GM13977 (cell line): ENCODE results near the gene PTS.

ENCODE experiments used
- DNase-seq: peaks from one replicate; pipeline ENCODE4 v3.0.0; 2012; ENCODE audit warnings: low spot score
- in situ Hi-C: fragments of 300-500 bp; cut with MboI; formaldehyde crosslinking; loops from one replicate; pipeline ENCODE4 v1.12.0; 2022; ENCODE audit warnings: low sequenced_read_pairs, low pct_unique_long_range_greater_than_20kb, mixed read lengths, inconsistent platforms; ENCODE audit not compliant: unreplicated experiment
- TF ChIP-seq, protein P1 (sequence below): IDR thresholded peaks from 2 replicates; pipeline ENCODE4 v1.5.1; 2012; ENCODE audit warnings: mild to moderate bottlenecking, control low read depth; ENCODE audit not compliant: insufficient read depth; ENCODE audit errors: extremely low read depth, missing control alignments

The PTS gene

DNA sequence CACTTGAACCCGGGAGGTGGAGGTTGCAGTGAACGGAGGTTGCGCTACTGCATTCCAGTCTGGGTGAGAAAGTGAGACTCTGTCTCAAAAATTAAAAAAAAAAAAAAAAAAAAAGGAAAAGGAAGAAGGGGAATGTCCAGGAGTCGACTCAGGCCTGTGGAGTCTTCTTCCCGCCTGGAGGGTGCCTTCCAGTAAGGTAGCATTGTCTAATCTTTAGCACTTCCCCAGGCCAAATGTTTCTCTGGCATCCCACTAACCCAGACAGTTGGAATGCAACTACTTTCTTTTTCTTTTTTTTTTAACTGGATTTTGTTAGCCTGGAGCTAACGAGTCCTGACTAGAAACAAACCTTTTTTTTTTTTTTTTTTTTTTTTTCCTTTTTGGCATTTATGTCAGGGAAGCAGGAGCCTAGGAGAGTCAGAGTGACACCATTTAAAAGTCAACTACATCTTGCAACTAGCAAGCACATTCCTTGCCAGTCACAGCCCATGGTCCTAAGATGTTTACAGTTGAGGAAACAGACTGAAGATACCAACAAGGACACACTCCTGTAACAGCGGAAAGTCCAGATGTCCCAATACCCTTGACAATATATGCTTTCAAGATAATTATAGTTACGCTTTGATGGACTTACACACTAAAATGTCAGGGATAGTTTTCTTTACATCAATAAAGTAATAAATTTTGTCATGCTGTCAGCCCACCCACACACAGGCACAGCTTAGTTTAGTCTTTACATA is 23.8 kb downstream of the PTS start:
- no peak for DNase-seq
- TF ChIP-seq, protein P1, sequence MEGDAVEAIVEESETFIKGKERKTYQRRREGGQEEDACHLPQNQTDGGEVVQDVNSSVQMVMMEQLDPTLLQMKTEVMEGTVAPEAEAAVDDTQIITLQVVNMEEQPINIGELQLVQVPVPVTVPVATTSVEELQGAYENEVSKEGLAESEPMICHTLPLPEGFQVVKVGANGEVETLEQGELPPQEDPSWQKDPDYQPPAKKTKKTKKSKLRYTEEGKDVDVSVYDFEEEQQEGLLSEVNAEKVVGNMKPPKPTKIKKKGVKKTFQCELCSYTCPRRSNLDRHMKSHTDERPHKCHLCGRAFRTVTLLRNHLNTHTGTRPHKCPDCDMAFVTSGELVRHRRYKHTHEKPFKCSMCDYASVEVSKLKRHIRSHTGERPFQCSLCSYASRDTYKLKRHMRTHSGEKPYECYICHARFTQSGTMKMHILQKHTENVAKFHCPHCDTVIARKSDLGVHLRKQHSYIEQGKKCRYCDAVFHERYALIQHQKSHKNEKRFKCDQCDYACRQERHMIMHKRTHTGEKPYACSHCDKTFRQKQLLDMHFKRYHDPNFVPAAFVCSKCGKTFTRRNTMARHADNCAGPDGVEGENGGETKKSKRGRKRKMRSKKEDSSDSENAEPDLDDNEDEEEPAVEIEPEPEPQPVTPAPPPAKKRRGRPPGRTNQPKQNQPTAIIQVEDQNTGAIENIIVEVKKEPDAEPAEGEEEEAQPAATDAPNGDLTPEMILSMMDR: no peak
- in situ Hi-C loops: no loop called here

DNA sequence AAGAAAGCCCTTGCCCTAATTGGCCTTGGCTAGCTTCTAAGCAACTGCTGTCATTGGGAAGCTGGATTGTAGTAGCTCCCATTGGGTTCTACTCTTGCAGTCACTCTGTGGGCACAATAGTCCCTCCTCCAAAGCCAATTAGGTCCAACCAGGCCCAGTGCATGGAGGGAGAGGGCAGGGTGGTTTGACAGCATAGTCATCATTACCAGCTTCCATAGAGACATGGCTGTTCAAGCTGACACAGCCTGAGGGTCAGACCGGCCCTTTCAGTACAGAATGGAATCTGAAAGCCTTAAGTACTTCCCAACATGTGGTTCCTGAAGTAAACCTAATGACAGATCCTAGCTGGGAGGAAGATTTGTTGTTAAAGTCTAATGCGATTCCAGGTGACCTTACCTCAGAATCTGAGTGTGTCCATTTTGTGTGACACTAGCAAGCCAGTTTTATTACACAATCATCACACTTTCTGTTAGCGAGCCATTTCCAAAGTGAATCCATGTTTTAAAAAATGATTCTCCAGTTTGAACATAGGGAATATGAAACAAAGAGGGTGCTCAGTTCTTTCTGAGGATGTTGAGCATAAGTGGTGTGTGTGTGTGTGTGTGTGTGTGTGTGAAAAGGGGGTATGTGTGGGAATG is 27.5 kb downstream of the PTS start:
- TF ChIP-seq, protein P1: no peak
- in situ Hi-C loops: no loop called here
- no peak for DNase-seq

DNA sequence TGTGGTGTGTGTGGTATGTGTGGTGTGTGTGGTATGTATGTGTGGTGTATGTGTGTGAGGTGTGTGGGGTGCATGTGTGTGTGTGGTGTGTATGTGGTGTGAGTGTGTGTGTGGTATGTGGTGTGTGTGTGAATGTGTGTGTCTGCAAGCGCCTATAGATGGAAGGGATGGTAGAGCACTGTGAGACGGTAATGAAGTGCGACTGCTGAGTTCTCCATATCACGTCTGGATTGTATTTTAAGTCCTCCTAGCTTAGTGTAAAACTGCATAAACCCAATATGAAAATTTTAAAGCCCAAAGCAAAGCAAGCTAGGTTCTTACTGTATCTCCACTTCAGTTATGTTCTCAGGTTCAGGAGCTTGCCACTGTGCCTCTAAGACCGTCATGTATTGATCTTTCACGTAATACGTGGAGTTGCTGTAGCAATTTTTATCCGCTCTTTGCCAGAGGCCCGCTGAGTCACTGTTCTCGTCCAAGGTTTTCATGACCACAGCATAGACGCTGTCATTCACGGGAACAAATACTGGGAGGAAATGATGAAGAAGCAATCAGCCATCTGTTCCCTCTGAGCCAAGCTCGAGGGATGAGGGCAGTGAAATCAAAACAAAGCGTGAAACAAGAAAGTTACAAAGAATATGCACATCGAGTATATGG is 29.0 kb downstream of the PTS start:
- DNase-seq: no peak
- in situ Hi-C loops: no loop called here
- TF ChIP-seq, protein P1: no peak

DNA sequence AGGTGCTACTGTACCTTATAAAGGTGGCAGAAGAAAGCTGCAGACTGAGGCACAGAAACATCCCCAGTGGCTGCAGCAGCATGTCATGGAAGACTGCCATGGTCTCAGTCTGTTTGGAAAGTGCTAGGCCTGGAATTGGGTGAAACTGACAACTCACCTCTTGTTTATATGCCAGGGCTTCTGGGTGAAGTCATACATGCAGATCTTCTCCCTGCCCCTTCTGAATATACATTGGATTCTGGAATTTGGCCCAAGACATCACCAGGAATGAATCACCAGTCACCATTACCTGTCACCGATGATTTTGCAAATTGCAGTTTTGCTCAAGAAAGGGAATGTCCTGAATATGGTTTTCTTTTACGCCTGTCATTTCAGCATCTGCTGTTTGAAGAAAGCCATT is 34.3 kb downstream of the PTS start, which contains the start of gene PLET1:
Gene PLET1, minus strand, starts transcription at position 371 of the 400 bp plus-strand sequence. Its CDS starts 271 bp downstream, at position 100.
- in situ Hi-C loops: no loop called here
- no peak for DNase-seq
- TF ChIP-seq, protein P1: no peak

DNA sequence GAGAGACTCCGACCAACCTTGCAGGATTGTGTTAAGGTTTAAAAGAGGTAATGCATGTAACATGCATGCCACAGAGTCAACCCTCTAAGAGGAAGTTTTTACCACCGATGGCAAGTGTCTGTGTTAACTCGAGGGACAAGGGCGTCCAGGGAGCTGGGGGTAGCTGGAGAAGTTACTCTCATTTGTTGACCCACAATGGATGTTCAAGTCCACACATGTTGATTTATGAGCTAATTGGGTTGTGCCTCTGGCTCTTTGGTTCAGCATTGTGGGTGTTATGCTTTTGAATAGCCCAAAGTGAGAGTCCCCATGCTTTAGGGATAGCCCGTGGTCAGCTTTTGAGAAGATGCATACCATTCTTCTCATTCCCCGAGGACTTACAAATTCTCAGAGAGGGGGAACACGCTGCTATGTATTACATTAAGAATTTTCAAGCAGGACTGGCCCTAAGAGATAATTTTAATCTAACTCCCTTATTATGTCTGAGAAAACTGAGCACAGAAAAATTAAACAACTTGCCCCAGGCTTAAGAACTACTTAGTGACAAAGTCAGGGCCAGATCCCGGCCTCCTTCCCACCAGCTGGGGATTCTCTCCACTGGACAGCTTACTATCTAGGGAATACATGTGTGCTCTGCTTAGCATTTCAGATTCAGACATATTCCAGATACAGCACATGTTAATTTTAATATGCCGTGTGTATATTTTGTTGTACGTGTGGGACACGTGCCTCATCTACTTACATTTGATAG is 39.6 kb downstream of the PTS start:
- TF ChIP-seq, protein P1: no peak
- in situ Hi-C loops: no loop called here
- DNase-seq: no peak

DNA sequence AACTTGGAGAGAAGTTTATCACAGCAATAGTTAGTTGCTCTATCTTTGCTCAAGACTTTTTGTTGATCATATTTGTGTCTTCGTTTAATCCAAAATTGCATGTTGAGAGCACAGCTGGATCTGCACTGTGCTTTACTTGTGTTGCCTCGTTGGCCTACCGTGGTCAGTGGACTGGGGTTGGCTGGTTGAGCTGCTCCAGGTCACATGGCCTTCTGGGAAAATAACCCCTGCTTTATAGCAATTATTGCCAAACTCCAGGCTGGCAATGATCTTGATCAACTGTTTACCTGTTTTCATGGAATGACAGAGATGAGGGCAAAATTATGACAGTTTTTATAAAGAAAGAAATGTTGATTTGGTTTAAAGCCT is 40.2 kb downstream of the PTS start:
- TF ChIP-seq, protein P1: no peak
- DNase-seq: no peak
- in situ Hi-C loops: no loop called here
